NCI-H526 treated with DMSO at 0.1 percent for 48 hours (cell line): ENCODE results near the gene TTC28.

Experiments
- DNase-seq: peaks from one replicate; lab custom pipeline; 2025; lab: John Stamatoyannopoulos, UW

The TTC28 gene

GRCh38 chr22:28357193-28357592, 322.4 kb downstream of the TTC28 start:
- no peak for DNase-seq

GRCh38 chr22:28351476-28351875, 328.2 kb downstream of the TTC28 start:
- no peak for DNase-seq

- DNase-seq = no peak
These were observed 330.7 kb downstream of the TTC28 start for GRCh38 chr22:28348613-28349609.

DNA sequence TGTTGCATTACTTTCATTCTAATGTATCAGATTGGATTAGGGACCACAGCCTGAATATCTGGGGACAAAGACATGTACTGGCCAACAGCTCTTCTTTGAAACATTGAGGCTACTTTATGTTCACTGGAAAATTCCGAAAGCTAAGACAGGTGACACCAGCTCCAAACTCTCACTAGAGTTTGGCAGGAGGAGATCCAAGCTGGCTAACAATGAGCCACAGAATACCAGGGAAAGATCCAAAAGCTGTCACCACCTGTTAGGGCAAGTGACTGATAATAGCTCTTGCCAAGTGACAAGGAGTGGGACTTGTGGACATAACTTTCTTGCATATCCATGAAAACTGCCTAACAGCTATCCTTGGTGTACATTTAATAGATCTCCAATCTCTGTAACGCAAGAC, 333.3 kb downstream of the TTC28 start:
- DNase-seq = no peak

DNA sequence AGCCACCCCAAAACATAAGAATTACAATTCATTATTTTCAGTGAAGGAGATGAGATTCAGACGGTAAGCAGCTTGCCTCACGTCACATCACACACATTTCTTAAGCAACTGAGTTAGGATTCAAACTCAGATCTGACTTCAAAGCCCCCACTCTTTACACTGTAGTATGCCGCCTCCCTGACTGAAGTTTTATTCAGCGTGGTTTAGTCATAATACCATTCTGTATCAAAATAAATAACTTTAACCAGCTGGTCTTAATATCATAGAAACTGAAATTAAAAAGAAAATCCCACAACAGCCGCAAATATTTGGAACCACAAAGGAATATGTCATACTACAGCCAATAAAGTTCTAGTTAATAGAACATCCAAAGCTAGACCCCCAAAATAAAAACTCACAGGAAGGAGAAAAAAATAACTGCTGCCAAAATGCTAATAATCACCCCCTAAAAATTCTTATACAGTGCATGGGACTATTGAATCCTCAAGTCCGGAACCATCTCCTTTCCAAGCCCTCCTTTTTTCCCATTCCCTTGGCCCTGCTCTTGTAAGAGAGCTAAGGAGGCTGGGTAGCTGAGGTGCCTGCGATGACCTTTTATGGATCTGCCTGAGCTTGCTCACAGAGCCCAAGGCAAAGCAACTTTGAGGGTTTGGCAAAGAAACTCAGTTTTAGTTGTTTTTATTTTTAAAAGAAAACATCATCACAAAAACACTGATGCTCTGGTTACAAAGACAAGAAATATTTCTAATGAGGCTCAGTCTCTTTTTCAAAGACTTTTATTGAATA, 334.5 kb downstream of the TTC28 start:
- no peak for DNase-seq

- DNase-seq = no peak
These were observed 338.6 kb downstream of the TTC28 start for GRCh38 chr22:28341001-28341400.

- no peak for DNase-seq
These were observed 346.6 kb downstream of the TTC28 start for GRCh38 chr22:28333088-28333487.

- DNase-seq = no peak
These were observed 347.2 kb downstream of the TTC28 start for GRCh38 chr22:28332410-28332809.

GRCh38 chr22:28331695-28332094, 347.9 kb downstream of the TTC28 start:
- no peak for DNase-seq

DNA sequence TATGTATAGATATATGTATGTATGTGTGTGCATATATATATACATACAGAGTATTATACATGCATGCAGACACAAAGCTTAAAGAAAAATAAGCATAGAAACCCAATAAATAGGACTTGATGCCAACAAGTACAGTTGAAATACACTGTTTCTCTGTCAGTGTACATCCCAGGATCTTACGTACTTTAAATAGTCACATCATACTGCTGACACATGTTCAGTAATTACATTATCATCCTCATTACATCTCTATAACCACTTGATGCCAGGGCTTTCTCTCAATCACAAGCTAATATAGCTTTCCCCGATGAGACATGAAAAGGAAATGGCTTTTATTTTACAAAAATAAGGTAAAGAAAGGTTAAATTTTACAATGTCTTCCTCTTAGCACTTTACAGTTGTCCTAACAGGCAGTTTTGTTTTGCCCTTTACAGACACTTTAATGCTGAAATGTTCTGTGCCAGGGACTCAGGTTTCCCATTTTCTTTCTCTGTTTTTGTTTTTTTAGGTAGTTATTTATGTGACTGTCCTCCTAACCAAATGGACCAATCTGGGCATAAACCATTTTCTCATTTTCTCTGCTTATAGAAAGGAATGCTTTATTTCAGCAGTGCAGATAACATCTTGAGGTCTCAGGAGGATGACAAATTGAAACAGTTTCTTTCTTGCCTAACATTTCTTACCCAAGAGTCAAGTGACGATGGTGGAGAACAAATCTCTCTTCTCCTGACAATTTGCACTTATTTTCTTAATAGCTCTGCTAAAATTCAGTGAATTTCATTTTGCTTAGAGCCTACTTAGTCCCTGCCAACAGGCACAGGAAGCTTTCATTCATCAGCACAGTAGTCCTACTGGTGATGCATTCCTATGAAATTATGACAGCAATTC, 350.2 kb downstream of the TTC28 start:
- DNase-seq = no peak

DNA sequence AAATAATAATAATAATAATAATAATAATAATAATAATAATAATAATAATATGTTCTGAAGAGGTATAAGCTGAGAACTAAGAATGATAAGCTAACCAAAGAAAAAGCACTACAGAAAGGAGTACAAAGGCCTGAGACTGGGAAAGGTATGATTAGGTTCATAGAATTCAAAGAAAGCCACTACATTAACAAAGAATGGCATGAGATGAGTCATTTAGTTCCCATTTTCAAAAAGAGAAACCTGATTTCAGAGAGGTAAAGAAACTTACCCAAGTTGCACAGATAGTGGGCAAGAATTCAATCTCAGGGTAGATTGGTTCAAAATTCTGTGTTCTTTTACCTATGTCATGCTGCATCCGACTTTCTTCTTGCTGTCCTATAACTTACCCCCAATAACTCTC, 350.9 kb downstream of the TTC28 start:
- DNase-seq = no peak

GRCh38 chr22:28316014-28316413, 363.6 kb downstream of the TTC28 start:
- no peak for DNase-seq

DNA sequence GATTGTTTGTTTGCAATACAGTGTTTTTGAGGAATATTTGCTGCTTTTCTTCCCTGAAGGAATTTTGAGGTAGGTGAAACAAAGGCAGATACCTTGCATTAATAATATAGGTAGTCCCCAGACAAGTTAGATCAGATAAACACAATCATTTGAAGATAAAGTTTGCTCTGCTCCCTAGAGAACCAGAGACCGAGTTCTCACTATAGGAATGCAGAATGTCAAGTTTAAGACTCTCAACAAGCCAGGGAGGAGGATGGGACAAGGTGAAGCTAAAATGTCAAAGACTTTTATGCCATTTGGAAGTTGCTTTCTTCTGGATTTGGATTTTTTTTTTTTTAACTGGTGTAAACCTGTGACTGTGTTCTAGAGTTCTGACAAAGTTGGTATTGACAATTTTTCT, 364.7 kb downstream of the TTC28 start:
- no peak for DNase-seq

DNA sequence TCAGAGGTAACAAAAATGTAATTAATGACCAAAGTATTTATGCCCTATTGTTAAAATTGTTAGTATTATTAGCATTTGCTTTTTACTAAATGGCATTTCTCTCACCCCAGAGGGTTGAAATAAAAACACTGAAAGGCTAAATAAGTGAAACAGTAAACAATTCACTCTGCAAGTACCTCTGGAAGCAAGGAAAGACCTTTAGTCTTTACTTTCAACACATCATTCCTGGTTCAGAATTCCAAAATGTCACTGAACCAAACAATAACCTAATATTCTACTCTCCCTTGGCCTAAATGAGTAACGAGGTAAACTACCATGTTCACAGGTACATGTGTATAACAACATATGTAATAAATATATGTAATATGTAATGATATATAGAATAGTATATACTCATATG, 369.3 kb downstream of the TTC28 start:
- DNase-seq = no peak

GRCh38 chr22:28299753-28300152, 379.9 kb downstream of the TTC28 start:
- no peak for DNase-seq

GRCh38 chr22:28299309-28299708, 380.3 kb downstream of the TTC28 start:
- DNase-seq = no peak

DNA sequence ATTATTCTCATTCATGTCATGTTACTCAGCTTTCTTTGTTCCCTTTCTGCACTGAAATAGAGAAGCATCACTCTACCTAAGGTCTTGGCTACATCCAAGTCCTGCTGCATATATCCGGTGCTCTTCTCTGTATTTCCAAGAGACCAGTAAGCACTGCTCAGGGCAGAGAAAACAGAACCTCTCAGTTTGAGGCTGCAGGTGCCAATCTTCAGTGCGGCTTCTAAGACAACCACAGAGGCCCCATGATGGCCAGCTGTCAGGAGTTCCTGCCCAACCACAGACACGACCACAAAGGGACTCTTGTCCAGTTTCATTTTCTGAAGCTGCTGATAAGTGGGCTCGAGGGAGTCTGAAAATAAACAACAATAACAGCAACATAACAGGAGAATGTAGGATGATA, 382.1 kb downstream of the TTC28 start:
- no peak for DNase-seq

GRCh38 chr22:28296452-28296851, 383.2 kb downstream of the TTC28 start:
- DNase-seq = no peak

GRCh38 chr22:28283068-28283654, 396.5 kb downstream of the TTC28 start:
- no peak for DNase-seq

DNA sequence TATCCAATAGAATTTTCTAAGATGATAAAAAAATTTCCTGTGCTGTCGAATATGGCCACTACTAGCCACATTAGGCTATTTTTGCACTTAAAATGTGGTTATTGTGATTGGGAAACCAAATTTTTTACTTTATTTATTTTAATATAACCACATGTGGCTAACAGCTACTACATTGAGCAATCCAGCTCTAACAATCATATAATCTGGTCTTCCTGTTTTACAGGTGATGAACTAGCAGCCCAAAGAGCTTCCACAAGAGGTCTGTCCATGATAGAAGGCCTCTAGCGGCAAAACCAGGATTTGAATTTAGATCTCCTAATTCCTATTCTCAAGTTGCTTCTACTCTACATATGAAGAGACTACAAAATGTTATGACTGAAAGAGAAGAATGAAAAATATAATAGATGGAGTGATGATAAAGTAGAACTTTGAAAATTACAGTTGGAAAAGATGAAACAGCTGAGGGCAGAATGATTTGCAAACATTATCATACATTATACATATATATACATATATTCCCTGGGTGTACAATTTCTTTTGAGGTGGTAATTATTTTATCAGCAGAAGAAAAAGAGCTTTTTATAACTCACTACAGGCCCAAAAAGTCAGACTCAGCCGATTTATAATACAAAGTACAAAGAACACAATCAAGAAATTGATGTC, 397.1 kb downstream of the TTC28 start:
- DNase-seq = no peak

GRCh38 chr22:28279888-28280287, 399.8 kb downstream of the TTC28 start:
- no peak for DNase-seq
